GM18867 (cell line): Measurements from ENCODE around the gene HTR6.
A peak's percentile ranks its signal among the peaks of the same experiment; 100 is the strongest.

Experiments used
- ATAC-seq: cut with Tn5 transposase; IDR thresholded peaks from one replicate; pipeline ENCODE4 v1.9.1; 2021; ENCODE audit warnings: mild to moderate bottlenecking, moderate library complexity; ENCODE audit not compliant: unreplicated experiment

HTR6 gene

GRCh38 chr1:19685994-19686393 lies 21.3 kb downstream of the HTR6 start:
- ATAC-seq, result no peak

GRCh38 chr1:19687414-19687813 lies 22.7 kb downstream of the HTR6 start:
- ATAC-seq, result no peak

- ATAC-seq, result no peak
Observed at GRCh38 chr1:19688041-19688842, 23.6 kb downstream of the HTR6 start.

- no peak for ATAC-seq
Observed at GRCh38 chr1:19689085-19689757, 24.5 kb downstream of the HTR6 start.

- ATAC-seq, result no peak
Observed at GRCh38 chr1:19689856-19690255, 25.2 kb downstream of the HTR6 start.

GRCh38 chr1:19690342-19690741 lies 25.7 kb downstream of the HTR6 start:
- ATAC-seq, result no peak

GRCh38 chr1:19694298-19694697 lies 29.6 kb downstream of the HTR6 start:
- ATAC-seq, result no peak

- ATAC-seq, result no peak
Observed at GRCh38 chr1:19695772-19696171, 31.1 kb downstream of the HTR6 start.

- ATAC-seq, result no peak
Observed at GRCh38 chr1:19696820-19697219, 32.1 kb downstream of the HTR6 start.

GRCh38 chr1:19698181-19698580 lies 33.5 kb downstream of the HTR6 start:
- no peak for ATAC-seq

GRCh38 chr1:19700079-19700777 lies 35.6 kb downstream of the HTR6 start:
- ATAC-seq, result no peak

GRCh38 chr1:19703280-19703679 lies 38.6 kb downstream of the HTR6 start:
- no peak for ATAC-seq

- no peak for ATAC-seq
Observed at GRCh38 chr1:19704247-19705113, 39.8 kb downstream of the HTR6 start.

- ATAC-seq, result no peak
Observed at GRCh38 chr1:19705464-19705863, 40.8 kb downstream of the HTR6 start.

- no peak for ATAC-seq
Observed at GRCh38 chr1:19706136-19706535, 41.5 kb downstream of the HTR6 start.

GRCh38 chr1:19708567-19709110 lies 44.0 kb downstream of the HTR6 start:
- ATAC-seq, result no peak

- ATAC-seq, result no peak
Observed at GRCh38 chr1:19709260-19709793, 44.7 kb downstream of the HTR6 start.

- peak; percentile 49 for ATAC-seq
Observed at GRCh38 chr1:19710825-19711611, 46.3 kb downstream of the HTR6 start.

GRCh38 chr1:19712928-19713327 lies 48.3 kb downstream of the HTR6 start:
- ATAC-seq, result no peak
